Liver (tissue), 3 donors: ENCODE measurements around the gene DLK2.

Experiments used
- GABPA ChIP-seq, 2 donors: IDR thresholded peaks in 1 of 2; conservative IDR thresholded peaks in 1 of 2; 2 replicates each; pipeline ENCODE4 v1.6.1; 2016; ENCODE audit warnings: antibody characterized with exemption in 2 of 2, mild to moderate bottlenecking in 1 of 2, moderate library complexity in 1 of 2
- HNF4G ChIP-seq: IDR thresholded peaks from 2 replicates; pipeline ENCODE4 v1.6.1; 2016; ENCODE audit warnings: antibody characterized with exemption
- JUND ChIP-seq, 2 donors: IDR thresholded peaks; 2 replicates each; pipeline ENCODE4 v1.6.1; 2016; ENCODE audit warnings: antibody characterized with exemption in 2 of 2
- RAD21 ChIP-seq, 2 donors: IDR thresholded peaks; 2 replicates each; pipeline ENCODE4 v1.6.1; 2016; ENCODE audit warnings: antibody characterized with exemption in 2 of 2, mild to moderate bottlenecking in 2 of 2
- SP1 ChIP-seq: IDR thresholded peaks from 2 replicates; pipeline ENCODE4 v1.6.1; 2018; ENCODE audit warnings: antibody characterized with exemption, mild to moderate bottlenecking
- TAF1 ChIP-seq: conservative IDR thresholded peaks from 2 replicates; pipeline ENCODE4 v1.6.1; 2016; ENCODE audit warnings: antibody characterized with exemption, mild to moderate bottlenecking
- TF ChIP-seq, protein P1 (sequence below): fragments of 150-350 bp; IDR thresholded peaks from 2 replicates; pipeline ENCODE4 v1.5.1; 2017; ENCODE audit warnings: improper control_type of control experiment, low read depth, low read length; ENCODE audit not compliant: missing input control
- TF ChIP-seq, protein P2 (sequence below): IDR thresholded peaks from 2 replicates; pipeline ENCODE4 v1.6.1; 2016; ENCODE audit warnings: antibody characterized with exemption
- TF ChIP-seq, protein P3 (sequence below): IDR thresholded peaks from 2 replicates; pipeline ENCODE4 v1.6.1; 2016; ENCODE audit warnings: antibody characterized with exemption
- TF ChIP-seq, protein P4 (sequence below): IDR thresholded peaks from 2 replicates; pipeline ENCODE4 v1.6.1; 2016; ENCODE audit warnings: antibody characterized with exemption, mild to moderate bottlenecking
- donor health status: healthy.
- donor health status: healthy.

DNA sequence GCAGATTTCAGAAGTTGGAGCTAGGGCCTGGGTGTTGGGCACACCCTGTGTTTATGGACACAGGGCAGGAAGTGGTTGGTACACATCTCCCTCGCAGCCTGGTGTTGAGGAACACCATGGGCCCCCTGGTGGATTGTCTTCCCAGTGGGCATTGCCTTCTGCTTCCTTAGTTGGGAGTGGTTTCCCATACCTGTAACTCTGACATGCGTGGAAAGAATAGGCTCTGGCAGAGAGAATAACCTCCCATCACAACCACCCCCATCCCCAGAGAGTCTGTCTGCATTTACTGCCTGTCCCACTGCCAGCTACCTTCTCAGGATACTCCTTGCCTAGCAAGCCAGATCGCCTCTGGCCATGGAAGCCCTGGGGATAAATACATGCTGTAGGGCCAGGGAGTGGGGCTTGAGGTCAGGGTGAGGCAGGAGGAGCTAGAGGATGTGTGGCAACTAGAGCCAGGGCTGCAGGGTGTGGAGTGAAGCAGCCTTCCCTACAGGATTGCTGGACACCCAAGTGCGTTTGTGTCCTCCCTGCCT, 40.1 kb upstream of the DLK2 start:
- TF ChIP-seq, protein P1, sequence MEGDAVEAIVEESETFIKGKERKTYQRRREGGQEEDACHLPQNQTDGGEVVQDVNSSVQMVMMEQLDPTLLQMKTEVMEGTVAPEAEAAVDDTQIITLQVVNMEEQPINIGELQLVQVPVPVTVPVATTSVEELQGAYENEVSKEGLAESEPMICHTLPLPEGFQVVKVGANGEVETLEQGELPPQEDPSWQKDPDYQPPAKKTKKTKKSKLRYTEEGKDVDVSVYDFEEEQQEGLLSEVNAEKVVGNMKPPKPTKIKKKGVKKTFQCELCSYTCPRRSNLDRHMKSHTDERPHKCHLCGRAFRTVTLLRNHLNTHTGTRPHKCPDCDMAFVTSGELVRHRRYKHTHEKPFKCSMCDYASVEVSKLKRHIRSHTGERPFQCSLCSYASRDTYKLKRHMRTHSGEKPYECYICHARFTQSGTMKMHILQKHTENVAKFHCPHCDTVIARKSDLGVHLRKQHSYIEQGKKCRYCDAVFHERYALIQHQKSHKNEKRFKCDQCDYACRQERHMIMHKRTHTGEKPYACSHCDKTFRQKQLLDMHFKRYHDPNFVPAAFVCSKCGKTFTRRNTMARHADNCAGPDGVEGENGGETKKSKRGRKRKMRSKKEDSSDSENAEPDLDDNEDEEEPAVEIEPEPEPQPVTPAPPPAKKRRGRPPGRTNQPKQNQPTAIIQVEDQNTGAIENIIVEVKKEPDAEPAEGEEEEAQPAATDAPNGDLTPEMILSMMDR: no peak
- no peak for TF ChIP-seq GABPA (IDR thresholded peaks at IDR 0.05 in 1 of 2, conservative IDR thresholded peaks at IDR 0.05 in 1 of 2)
- TF ChIP-seq JUND (IDR thresholded peaks at IDR 0.05): no peak
- TF ChIP-seq TAF1: no peak
- TF ChIP-seq, protein P2, sequence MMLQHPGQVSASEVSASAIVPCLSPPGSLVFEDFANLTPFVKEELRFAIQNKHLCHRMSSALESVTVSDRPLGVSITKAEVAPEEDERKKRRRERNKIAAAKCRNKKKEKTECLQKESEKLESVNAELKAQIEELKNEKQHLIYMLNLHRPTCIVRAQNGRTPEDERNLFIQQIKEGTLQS: no peak
- no peak for TF ChIP-seq HNF4G
- TF ChIP-seq SP1: no peak
- TF ChIP-seq, protein P3, sequence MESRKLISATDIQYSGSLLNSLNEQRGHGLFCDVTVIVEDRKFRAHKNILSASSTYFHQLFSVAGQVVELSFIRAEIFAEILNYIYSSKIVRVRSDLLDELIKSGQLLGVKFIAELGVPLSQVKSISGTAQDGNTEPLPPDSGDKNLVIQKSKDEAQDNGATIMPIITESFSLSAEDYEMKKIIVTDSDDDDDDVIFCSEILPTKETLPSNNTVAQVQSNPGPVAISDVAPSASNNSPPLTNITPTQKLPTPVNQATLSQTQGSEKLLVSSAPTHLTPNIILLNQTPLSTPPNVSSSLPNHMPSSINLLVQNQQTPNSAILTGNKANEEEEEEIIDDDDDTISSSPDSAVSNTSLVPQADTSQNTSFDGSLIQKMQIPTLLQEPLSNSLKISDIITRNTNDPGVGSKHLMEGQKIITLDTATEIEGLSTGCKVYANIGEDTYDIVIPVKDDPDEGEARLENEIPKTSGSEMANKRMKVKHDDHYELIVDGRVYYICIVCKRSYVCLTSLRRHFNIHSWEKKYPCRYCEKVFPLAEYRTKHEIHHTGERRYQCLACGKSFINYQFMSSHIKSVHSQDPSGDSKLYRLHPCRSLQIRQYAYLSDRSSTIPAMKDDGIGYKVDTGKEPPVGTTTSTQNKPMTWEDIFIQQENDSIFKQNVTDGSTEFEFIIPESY: no peak
- no peak for TF ChIP-seq RAD21 (IDR thresholded peaks at IDR 0.05)
- TF ChIP-seq, protein P4, sequence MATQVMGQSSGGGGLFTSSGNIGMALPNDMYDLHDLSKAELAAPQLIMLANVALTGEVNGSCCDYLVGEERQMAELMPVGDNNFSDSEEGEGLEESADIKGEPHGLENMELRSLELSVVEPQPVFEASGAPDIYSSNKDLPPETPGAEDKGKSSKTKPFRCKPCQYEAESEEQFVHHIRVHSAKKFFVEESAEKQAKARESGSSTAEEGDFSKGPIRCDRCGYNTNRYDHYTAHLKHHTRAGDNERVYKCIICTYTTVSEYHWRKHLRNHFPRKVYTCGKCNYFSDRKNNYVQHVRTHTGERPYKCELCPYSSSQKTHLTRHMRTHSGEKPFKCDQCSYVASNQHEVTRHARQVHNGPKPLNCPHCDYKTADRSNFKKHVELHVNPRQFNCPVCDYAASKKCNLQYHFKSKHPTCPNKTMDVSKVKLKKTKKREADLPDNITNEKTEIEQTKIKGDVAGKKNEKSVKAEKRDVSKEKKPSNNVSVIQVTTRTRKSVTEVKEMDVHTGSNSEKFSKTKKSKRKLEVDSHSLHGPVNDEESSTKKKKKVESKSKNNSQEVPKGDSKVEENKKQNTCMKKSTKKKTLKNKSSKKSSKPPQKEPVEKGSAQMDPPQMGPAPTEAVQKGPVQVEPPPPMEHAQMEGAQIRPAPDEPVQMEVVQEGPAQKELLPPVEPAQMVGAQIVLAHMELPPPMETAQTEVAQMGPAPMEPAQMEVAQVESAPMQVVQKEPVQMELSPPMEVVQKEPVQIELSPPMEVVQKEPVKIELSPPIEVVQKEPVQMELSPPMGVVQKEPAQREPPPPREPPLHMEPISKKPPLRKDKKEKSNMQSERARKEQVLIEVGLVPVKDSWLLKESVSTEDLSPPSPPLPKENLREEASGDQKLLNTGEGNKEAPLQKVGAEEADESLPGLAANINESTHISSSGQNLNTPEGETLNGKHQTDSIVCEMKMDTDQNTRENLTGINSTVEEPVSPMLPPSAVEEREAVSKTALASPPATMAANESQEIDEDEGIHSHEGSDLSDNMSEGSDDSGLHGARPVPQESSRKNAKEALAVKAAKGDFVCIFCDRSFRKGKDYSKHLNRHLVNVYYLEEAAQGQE: no peak
